WERI-Rb-1 (cell line): Measurements from ENCODE around the gene CMTM7.
"Not testable (repeated sequence)": the region's sequence is repeated elsewhere in the genome, so short reads cannot be mapped to it uniquely, and the experiment has no call there.

Source experiments
- DNase-seq: peaks from one replicate; pipeline ENCODE4 v3.0.0-alpha.2; 2020
- H3K27ac ChIP-seq: fragments of 250-450 bp; sonication (Bioruptor Pico); 2 replicates; pipeline ENCODE4 v1.5.1; 2020; ENCODE audit warnings: mild to moderate bottlenecking, moderate library complexity
- H3K27me3 ChIP-seq: fragments of 250-450 bp; sonication (Bioruptor Pico); 2 replicates; pipeline ENCODE4 v1.5.1; 2021; ENCODE audit warnings: mild to moderate bottlenecking, low read depth, moderate library complexity; ENCODE audit not compliant: insufficient read depth, severe bottlenecking
- H3K36me3 ChIP-seq: fragments of 250-450 bp; sonication (Bioruptor Pico); 2 replicates; pipeline ENCODE4 v1.5.1; 2020; ENCODE audit warnings: mild to moderate bottlenecking, moderate library complexity
- H3K4me3 ChIP-seq: 2 replicates; pipeline ENCODE4 v1.5.1; 2011; ENCODE audit warnings: low read depth, mild to moderate bottlenecking, control low read depth, low read length
- H3K9me3 ChIP-seq: fragments of 250-450 bp; sonication (Bioruptor Pico); 2 replicates; pipeline ENCODE4 v1.5.1; 2021; ENCODE audit warnings: mild to moderate bottlenecking, moderate library complexity; ENCODE audit not compliant: severe bottlenecking
- CTCF ChIP-seq: IDR thresholded peaks from 2 replicates; pipeline ENCODE4 v1.5.1; 2011; ENCODE audit warnings: low read depth, mild to moderate bottlenecking, control low read depth, inconsistent platforms, low read length

CMTM7 gene

DNA sequence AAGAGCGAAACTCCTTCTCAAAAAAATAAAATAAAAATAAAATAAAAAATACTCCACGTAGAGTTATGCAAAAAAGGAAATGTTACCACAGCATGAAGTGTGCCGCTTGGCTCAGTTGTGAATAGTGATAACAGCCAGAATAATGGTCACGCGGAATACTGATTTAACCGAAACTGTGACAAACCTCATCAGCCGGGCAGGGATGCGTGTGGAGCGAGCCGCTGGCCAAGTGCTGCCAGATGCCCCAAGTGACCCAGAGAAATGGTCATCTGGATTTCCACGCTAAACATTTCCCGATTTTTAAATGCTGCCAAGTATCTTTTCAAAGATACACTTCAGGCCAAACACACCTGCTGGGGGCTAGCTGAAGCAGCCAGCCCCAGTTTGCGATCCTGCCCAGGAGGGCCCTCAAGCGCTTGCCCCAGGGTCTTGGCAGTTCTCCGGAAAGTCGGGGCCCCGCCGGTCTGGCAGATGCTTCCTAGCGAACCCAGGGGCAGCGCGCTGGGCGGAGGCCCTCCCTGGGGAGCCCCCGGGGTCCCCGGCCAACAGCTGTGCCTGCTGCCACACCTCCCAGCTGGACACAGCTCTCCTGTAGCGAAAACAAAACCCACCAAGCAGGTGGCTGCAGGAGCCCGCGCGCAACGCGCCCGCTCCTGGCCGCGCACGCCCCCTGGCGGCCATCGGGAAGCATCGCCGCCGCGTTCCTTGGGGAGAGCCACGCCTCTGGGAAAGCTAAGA, 75.8 kb downstream of the CMTM7 start:
- Histone ChIP-seq H3K27ac (peak overlapping the region; percentile 13; the same call in 1 of the 2 replicates), H3K27me3 (no peaks in the 10 kb centered on the region)

DNA sequence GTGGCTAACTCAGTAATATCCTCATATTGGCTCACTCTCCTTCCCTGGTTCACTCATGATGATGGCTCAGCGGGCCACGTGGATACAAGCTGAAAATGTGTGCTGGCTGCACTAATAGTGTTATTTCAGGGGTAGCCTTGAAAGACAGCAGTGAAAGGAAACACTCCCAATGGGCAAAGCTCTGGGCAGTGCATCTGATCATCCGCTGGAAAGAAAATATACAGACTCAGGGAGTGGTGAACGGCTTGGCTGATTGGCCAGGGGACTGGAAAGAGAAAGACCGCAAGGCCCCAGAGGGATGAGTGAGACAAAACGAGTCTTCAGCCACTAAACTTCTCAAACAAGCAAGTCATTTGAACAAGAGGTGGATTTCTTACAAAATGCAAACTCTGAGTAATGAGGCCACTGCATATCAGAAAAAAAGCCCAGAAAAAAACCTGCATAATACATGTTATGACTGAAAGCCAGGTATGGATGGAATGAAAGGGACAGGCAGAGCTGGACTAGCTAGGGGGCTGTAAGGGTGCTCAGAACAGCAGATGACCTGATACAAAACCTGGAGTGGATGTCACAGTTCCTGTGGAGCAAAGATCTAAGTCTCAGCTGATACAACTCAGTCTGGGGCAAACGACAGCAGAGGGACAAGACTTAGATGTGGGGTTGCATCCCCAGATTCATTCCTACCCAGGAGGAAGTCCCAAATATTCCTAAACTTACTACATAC, 77.7 kb downstream of the CMTM7 start:
- no peak for DNase-seq
- no peak overlapping the region for H3K27ac ChIP-seq

More for the DNA sequence above, 75.8 kb downstream of the CMTM7 start:
- peak; percentile 97 for TF ChIP-seq CTCF
- no peaks in the 10 kb centered on the region for H3K9me3 ChIP-seq
- H3K36me3 ChIP-seq: no peaks in the 10 kb centered on the region
- H3K4me3 ChIP-seq: no peak overlapping the region
- DNase-seq: peak; percentile 65

DNA sequence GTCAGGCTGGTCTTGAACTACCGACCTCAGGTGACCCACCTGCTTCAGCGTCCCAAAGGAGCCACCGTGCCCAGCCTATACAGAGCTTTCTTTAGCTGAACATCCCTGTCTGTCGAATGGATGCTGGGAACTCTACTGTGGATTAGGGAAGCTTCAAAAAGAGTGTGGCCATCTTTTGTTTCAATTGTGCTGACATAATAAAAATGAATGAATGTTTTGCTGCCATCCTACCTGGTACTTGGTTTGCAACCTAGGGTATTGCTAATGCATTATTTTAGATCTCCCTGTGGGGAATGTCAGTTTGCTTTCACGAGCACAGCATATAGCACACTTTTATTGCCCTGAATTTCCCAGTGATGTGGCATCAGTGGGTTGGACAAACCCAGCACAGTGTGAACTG, 78.7 kb downstream of the CMTM7 start:
- no peak for TF ChIP-seq CTCF
- DNase-seq: no peak
- no peak overlapping the region for H3K4me3 ChIP-seq
- no peaks in the 10 kb centered on the region for H3K9me3 ChIP-seq
- no peaks in the 10 kb centered on the region for H3K27me3 ChIP-seq
- H3K27ac ChIP-seq: no peak overlapping the region
- H3K36me3 ChIP-seq: no peaks in the 10 kb centered on the region

More for the DNA sequence above, 77.7 kb downstream of the CMTM7 start:
- H3K36me3 ChIP-seq: no peaks in the 10 kb centered on the region
- TF ChIP-seq CTCF: no peak
- H3K4me3 ChIP-seq: no peak overlapping the region
- no peaks in the 10 kb centered on the region for H3K27me3 ChIP-seq
- H3K9me3 ChIP-seq: no peaks in the 10 kb centered on the region

DNA sequence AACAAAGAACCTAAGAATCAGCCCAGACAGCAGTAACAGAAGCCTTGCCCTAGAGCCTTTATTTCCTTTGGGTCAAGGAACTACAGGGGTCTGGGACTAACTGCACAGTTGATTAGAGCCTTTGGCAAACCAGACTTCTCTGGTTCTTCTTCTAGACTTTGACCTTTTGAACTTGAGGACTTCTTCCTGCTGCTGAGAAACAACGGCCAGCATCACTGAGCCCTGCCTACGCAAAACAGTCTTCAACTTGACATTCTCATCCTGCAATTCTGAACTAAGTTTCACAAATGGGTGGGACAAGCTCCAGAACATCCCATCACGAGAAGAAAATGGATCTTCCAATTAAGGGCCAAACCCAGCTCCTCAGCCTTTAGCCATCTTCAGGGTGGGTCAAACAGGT, 79.6 kb downstream of the CMTM7 start:
- DNase-seq: no peak
- Histone ChIP-seq H3K27me3 (no peaks in the 10 kb centered on the region), H3K4me3 (no peak overlapping the region), H3K27ac (no peak overlapping the region), H3K9me3 (no peaks in the 10 kb centered on the region), H3K36me3 (no peaks in the 10 kb centered on the region)
- no peak for TF ChIP-seq CTCF

GRCh38 chr3:32472151-32472550, 80.5 kb downstream of the CMTM7 start:
- H3K27me3 ChIP-seq, H3K27ac ChIP-seq, H3K4me3 ChIP-seq, H3K36me3 ChIP-seq, DNase-seq, H3K9me3 ChIP-seq: not testable (repeated sequence)

DNA sequence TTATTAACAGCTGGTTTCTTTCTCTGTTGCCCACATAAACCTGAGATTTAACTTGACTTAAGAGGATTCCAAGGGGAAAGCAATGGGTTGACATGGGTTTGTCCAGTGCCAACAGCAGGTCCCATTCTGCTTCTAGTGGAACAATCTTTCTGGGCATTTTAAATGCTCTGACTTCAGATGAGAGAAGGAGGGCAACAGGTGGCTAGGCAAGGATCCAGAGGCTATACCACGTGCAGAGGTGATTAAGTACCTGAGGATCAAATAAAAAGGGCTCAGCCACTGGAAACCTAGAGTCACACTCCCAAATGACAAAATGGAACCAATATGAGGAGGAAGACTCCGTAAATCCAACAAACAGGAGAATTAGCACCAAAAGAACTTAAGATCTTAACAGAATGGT, 82.5 kb downstream of the CMTM7 start:
- no peak overlapping the region for H3K27ac ChIP-seq
- no peaks in the 10 kb centered on the region for H3K9me3 ChIP-seq
- DNase-seq: no peak
- H3K4me3 ChIP-seq: no peak overlapping the region
- 0 out of 2 replicates have a peak, but pooled peaks cover 5% of the 10 kb centered on the region for H3K36me3 ChIP-seq
- TF ChIP-seq CTCF: no peak
- H3K27me3 ChIP-seq: no peaks in the 10 kb centered on the region
